Stimulated activated CD8-positive, alpha-beta memory T cell treated with anti-CD3 and anti-CD28 coated beads, Interleukin-4, amount 100 ng/mL, for 48 hours (primary cell): Measurements from ENCODE around the gene KCNH4.
A peak's percentile ranks its signal among the peaks of the same experiment; 100 is the strongest.

Source experiments
- DNase-seq: peaks from one replicate; pipeline ENCODE4 v3.0.0-alpha.2; 2020

The KCNH4 gene

DNA sequence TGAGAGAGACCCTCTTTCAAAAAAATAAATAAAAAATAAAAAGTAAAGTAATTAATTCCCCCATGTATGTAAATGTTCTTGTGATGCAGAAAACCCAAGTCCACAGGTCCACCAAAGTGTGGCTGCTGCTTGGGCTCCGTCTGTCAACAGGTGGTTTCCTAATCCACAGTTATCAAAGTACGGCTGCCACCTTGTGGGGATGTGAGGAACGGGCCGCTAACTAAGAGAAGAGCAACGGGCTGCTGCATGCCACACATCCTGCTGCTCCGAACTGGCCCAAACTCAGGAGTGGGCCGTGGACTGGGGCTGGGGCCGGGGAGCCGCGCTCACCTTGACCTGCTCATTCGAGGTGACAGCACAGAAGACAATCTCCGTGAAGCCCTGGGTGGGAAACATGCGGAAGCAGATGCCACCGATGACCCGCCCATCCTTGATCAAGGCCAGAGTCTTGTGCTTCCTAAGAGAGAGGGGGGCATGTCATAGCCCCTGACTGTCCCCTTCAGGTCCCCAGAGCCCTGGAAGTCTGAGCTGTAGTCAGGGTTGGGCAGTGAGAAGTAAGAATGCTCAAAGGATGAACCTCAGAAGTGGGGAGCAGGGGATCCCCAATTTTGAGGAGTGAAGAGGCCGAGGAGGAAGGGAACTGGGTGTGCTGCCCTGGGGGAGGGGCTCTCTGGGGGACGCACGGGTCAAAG is 64.1 kb downstream of the KCNH4 start:
- peak; percentile 85 for DNase-seq

DNA sequence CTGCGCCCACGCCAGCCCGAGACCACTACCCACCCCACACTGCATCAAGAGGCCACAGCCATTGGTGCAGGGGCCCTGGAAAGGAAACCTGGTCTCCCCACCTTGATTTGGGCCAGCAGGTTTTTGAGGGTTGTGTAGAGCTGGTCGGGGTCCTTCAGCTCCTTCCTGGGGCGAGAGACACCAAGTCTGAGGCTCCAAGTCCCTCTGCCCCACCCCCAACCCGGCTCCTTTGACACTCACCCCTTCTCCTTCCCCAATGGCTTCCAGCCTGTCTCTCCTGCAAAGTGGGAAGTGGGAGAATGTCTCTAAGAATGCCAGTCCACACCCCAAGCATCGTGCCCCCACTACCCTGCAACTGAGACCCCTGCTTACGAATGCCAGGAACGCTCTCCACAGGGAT is 66.8 kb downstream of the KCNH4 start:
- no peak for DNase-seq

DNA sequence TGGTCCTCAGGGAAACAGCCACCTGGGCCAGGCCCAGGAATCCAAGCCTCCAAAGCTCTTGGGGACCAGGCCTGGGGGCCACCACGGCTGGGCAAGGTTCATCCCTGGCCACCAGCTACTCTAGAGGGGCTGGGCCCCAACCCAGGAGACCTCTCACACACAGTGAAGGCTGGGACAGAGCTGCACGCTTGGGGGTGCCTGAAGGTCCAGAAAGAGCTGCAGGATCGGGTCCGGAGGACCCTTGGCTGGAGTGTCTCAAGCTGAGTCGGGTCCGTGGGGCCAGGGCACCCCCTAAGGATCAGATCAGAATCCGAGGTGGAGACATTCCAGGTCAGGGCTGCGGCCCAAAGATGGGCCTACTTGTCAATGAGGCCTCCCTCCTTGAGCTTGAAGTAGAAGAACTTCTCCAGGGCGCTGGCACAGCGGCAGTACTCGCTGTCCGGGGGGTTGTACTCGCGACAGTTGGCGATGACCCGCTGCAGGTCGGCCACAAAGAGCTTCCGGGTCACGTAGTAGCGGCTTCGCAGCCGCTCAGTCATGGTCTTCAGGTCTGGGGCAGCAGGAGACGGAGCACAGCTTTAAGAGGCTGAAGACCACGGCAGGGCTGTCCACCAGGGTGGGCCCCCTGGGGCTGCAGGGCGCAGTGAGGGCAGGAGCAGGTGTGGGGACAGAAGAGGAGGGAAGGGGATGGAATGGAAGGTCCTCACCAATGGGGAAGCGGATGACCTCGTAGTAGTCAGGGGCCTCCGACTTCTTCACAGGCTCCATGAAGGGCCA is 67.5 kb downstream of the KCNH4 start:
- no peak for DNase-seq

DNA sequence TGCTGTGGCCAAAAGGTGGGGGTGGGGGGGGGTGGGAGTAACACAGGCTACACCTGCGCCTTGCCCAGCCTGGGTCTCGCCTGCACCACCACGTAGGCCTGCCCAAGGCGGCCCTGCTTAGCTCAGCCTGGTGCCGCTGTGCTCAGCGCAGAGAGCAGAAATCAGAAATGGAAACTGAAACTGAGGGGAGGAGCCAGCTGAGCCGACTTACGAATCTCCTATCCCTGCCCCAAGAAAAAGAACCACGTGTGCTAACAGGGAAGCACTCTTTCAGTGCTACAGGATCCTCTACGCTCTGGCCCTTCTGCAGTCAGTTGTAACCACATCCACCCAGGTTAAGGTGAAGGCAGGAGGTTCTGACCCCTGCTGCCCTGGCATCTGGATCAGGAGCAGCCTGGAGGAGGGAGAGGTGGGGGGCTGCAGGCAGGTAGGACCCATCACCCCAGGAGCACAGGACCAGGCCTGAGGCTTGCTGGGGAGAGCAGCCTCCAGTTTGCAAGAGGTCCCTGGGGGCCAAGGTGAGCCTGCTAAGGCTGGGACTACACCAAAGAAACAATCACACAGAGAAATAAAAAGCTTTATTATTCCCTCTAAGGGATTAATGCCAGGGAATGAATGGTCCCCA is 68.3 kb downstream of the KCNH4 start, which contains the start of gene DHX58:
Gene DHX58 (minus strand): TSS at position 163 of the 625 bp plus-strand sequence. CDS start 822 bp downstream, outside the sequence.
- DNase-seq, result peak; percentile 81

DNA sequence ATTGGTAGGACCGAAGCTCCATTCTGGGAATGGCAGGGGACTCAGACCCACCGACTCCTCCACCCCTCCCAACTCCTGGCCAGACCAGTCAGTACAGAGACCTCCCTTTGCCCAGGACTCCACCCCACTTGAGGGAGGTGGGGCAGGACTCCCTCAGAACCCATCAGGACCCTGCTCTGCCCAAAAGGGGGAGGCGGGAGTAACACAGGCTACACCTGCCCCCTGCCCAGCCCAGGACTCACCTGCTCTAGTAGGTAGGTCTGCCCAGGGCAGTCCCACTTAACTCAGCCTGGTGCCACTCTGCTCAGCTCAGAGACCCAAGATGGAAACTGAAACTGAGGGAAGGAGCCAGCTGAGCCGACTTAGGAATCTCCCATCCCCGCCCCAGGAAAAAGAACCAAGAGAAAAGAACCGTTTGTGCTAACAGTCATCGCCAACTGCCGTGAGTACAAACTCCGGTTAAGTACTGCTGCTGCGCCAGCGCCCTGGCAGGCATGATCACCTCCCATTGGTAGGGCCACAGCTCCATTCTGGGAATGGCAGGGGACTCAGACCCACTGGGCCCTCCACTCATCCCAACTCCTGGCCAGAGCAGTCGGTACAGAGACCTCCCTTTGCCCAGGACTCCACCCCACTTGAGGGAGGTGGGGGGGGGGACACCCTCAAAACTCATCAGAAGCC is 68.9 kb downstream of the KCNH4 start:
- DNase-seq, result peak; percentile 49

DNA sequence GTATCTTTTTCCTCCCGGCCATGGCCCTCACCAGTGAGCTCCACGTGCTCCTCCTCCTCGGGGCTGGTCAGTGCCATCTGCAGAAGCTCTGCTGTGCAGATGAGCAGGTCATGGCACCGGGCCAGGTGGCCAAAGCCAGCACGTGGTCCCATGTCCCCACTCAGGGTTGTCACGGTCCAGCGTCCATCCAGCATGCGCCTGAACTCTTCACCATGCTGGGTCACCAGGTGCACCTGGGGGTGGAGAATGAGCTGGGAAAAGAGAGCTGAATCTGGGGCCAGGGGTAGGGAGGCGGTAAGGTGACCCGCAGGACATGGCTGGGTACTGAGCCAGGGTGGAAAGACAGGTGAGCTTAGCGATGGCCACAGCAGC is 69.7 kb downstream of the KCNH4 start:
- no peak for DNase-seq

DNA sequence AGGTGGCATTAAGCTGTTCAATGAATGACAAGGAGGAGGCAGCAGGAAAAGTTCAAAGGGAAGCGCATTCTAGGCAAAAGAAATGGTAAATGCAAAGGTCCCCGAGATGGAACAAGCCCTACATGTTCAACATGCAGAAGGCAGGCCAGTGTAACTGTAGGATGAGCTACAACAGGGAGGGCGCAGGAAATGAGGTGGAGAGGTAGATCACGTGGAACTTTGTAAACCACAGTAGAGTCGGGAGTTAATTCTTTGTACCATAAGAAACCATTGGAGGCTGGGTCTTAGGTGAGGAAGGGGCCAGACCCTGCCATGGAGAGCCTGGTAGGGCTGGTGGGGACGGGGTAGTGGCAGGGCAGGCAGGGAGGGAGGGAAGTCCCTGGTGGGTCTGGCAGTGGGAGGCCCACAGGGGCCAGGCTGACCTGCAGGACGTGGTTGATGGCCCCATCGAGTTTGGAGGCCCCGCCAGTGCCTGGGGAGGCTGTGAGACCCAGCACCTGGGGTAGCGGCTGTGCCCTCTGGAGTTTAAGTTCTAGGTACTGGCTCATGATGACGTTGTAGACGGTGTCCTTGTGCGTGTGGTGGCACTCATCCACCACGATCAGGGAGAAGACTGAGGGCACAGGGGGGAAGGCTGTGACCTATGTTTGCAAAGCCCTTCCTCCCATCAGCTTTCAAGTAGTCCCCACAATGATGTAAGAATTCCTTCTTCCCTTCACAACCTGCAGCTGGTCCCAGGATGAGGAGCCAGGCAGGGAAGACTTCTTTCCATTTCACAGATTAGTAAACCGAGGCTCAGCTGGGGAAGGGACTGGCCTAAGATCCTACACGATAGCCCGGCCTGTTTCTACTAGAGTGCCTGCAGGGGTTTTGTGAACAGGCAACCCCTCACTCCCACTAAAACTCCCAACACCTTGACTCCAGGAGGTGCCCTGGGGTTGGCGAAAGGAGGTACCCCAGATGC is 70.4 kb downstream of the KCNH4 start:
- no peak for DNase-seq

DNA sequence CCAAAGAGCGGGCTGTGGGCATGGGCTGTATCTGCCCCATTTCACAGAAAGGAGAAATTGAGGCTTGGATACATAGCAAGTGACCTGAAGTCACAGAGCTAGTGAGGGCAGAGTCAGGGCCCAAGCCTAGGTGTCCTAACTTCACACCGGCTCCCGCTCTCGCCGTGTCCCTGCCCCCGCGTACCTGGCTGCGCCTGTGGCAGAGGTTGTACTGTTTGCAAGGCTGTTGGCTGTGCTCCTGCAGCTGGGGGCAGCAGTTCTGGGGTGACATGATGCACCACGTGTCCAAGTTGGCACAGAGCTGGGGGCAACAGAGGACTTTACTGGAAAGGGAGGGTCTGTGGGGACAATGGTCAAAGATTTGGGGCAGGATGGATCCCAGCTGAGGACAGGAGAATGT is 71.9 kb downstream of the KCNH4 start:
- no peak for DNase-seq

DNA sequence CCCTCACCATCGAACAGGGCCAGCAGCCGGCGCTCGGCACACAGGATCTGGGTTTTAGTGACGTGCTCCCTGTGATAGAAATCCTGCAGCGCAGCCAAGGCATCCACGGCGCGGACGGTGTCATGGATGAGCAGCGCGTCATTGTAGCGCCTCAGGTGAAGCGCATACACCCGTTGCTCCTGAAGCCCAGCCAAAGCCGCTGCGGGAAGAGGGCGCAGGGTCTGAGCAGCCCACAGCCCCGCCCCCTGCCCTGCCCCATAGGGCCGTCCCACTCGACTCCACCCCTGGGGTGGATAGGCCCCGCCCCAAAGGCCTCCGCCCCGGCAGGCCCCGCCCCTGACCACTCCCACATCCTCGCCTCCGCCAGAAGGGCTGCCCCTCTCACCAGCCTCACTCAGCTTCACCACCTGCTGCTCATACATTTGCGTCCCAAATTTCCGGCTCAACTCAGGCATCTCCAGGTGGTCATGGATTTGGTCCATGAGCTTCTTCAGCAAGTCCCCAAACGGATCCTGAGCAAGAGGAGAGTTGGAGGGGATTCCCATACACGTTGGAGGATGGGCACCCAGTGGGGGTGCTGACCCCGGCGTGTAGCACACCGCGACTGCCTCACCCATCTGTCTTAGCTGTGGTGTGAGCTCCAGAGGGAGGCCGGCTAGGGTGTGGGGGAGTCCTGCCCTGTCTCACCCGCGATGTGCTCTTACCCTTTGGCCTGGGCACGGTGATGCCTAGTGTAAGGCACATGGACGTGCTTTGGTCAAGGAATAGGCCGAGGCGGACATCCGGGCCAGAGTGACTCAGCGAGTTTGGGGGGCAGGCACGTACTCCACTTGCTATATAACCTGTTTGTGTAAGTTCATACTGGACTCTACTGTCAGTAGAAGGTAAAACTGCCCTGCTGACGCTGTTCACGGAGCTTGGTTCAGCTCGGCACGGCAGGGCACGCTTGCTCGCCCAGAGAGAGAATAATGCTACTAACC is 73.1 kb downstream of the KCNH4 start:
- peak; percentile 97 for DNase-seq

DNA sequence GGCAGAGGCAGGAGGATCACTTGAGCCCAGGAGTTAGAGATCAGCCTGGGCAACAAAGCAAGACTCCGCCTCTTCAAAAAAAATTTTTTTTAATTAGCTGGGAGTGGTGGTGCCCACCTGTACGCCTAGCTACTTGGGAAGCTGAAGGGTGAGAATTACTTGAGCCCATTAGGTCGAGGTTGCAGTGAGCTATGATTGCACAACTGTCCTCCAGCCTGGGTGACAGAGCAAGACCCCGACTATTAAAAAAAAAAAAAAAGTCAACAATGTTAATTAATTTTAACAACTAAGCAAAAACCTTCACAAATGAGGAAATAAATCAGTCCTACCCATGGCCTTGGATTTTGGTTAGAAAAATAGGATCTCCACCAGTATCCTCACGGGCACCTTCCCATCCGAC is 73.8 kb downstream of the KCNH4 start:
- DNase-seq, result no peak
